ENCODE measurements around the gene FBN2.
A peak's percentile ranks its signal among the peaks of the same experiment; 100 is the strongest.
"Not testable (repeated sequence)": the region's sequence is repeated elsewhere in the genome, so short reads cannot be mapped to it uniquely, and the experiment has no call there.

The FBN2 gene

DNA sequence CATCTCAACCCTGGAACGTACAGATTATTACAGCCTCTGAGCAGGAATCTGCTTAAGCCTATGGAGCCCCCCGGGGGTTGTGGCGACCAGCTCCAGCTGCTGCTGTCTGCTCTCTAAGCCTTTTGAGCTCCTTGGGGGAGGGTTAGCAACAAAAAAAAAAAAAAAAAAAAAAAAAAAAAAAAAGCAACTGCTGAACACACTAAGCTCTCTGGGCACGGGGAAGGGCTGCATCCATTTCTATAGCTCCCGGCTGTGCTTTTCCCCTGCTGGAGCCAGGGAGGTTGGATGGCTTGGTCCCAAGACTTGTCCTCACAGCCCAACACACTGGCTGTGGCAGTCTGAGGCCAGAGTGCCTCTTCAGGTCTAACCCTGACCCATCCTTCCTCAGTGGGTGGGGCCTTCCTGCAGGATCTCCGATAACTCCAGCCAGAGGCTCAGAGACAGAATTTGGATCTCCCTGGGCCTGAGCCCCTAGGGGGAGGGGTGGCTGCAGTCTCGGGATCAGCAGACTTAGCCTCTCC lies 82.1 kb downstream of the FBN2 start:
- DNase-seq (ENCODE audit: low read depth), result no peak
- H3K4me3 ChIP-seq (ENCODE audit: low read length), result no peak overlapping the region
- TF ChIP-seq CTCF (IDR thresholded peaks at IDR 0.05; ENCODE audit: insufficient read depth, low read depth, low read length, missing control alignments), result no peak

DNA sequence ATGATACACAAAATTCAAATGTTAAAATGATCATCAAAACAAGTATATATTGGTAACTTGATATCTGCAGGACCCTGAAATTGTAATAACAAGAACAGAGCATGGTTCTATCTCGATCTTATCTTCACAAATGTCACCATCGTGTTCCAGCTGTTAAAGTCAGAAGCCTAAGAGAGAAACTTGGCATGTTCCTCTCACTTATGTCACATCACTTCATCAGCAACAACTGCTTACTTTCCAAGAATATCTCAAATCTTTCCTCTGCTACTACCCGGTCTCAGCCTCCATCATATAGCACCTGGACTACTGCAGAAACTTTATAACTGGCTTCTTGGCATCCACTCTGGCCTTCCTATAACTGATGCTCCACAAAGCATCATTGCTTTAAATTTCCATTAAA lies 84.9 kb downstream of the FBN2 start:
- no peak overlapping the region for H3K4me3 ChIP-seq (ENCODE audit: low read length)
- no peak for TF ChIP-seq CTCF (IDR thresholded peaks at IDR 0.05; ENCODE audit: insufficient read depth, low read depth, low read length, missing control alignments)
- no peak for DNase-seq (ENCODE audit: low read depth)

DNA sequence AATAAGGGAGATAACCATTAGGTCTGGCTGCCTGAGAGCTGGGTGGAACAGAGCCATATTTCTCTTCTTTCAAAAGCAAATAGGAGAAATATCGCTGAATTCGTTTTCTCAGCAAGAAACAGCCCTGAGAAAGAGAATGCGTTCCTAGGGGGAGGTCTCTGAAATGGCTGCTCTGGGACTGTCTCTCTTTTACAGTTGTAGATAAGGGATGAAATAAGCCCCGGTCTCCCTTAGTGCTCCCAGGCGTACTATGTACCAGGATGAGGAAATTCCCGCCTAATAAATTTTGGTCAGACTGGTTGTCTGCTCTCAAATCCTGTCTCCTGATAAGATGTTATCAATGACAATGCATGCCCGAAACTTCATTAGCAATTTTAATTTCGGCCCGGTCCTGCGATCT lies 90.8 kb downstream of the FBN2 start:
- H3K4me3 ChIP-seq (ENCODE audit: low read length); DNase-seq (ENCODE audit: low read depth): not testable (repeated sequence)

DNA sequence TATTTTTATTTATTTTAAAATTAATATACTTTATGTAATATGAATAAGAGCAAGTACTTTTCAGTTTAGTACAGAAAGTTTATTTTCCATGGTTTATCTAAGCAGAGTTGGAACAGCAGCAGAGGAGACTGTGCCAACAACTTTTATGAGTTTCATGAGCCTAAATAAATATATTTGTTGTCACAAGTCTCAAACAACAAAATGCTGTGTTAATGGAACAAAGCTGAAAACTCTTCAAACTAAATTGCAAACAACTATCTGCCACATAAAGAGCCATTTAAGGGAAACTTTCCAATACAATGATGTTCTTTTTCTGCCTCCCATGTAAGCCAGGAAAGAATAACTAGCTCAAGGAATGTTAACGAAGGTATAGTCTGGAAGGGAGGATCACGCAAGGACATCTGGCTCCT lies 96.1 kb downstream of the FBN2 start:
- DNase-seq (ENCODE audit: low read depth), result no peak
- H3K4me3 ChIP-seq (ENCODE audit: low read length), result no peak overlapping the region
- no peak for TF ChIP-seq CTCF (IDR thresholded peaks at IDR 0.05; ENCODE audit: insufficient read depth, low read depth, low read length, missing control alignments)

- no peak overlapping the region for H3K4me3 ChIP-seq (ENCODE audit: low read length)
- DNase-seq (ENCODE audit: low read depth), result no peak
- TF ChIP-seq CTCF (IDR thresholded peaks at IDR 0.05; ENCODE audit: insufficient read depth, low read depth, low read length, missing control alignments), result no peak
These were observed 96.9 kb downstream of the FBN2 start for GRCh38 chr5:128441165-128441564.

DNA sequence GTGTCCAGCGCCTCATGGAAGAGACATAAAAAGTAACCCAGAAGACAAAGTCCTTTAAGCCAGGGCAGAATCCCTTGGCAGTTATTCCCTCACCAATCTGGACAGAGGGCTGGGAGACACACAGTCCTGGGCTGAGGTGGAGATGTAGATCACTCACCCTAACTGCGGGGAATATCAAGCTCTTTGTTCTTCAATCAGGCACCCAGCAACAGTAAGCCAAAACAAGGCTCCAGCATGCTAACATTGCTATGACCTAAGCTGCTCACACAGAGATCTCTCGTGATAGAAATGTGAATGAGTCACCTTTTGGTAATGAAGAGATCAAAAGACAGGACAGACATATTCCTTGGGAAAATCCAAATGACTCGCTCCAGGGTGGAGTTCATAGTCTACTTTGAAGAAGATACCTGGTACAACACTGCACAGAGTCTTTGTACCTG lies 101.3 kb downstream of the FBN2 start:
- no peak overlapping the region for H3K4me3 ChIP-seq (ENCODE audit: low read length)
- DNase-seq (ENCODE audit: low read depth), result peak; percentile 94
- TF ChIP-seq CTCF (IDR thresholded peaks at IDR 0.05; ENCODE audit: insufficient read depth, low read depth, low read length, missing control alignments), result no peak

DNA sequence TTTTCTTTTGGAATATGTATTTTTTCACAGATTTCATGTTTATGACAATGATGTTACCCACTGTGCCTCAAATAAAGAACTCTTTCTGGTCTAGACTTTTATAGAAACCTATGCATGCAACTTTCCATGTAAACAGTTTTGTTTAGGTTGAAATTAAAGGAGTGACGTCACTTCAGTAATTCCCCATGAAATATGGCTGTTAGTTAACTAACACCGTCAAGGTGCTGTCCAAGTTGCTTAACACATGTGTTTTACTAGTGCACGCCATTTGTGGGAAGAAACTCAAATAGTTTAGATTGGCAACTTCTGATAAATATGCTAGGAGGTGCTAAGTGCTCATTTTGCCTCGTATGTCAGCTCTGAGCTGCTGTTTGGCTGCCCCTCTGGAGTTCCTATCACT lies 102.2 kb downstream of the FBN2 start:
- TF ChIP-seq CTCF (IDR thresholded peaks at IDR 0.05; ENCODE audit: insufficient read depth, low read depth, low read length, missing control alignments), result no peak
- no peak overlapping the region for H3K4me3 ChIP-seq (ENCODE audit: low read length)
- DNase-seq (ENCODE audit: low read depth), result no peak

All from epithelial cell of esophagus (primary cell).